HepG2 (cell line): ENCODE measurements around the gene TEX22. TPM values are rescaled to one million over a fixed set of nuclear protein-coding genes. Genes with fewer than 3 reads are reported as not detected.

Experiments
- ASH2L ChIP-seq: fragments of 300-600, 200-600 bp; sonication (generic); IDR thresholded peaks from 2 replicates; pipeline ENCODE4 v1.7.0; 2017; ENCODE audit warnings: low read depth, mild to moderate bottlenecking, moderate library complexity, mixed read lengths, low read length; ENCODE audit not compliant: insufficient read length
- IKZF1 ChIP-seq: fragments of 450-650 bp; IDR thresholded peaks from 2 replicates; pipeline ENCODE4 v1.7.1; 2016
- MBNL3 ChIP-seq: fragments of 250-450 bp; sonication (Bioruptor Pico); conservative IDR thresholded peaks from 2 replicates; pipeline ENCODE4 v1.8.0; 2022; ENCODE audit warnings: mild to moderate bottlenecking, inconsistent platforms
- RELA ChIP-seq: sonication (generic); formaldehyde crosslinking; IDR thresholded peaks from 2 replicates; pipeline ENCODE4 v1.4.0; 2020; ENCODE audit warnings: missing genetic modification reagents
- SMAD9 ChIP-seq: sonication (generic); formaldehyde crosslinking; IDR thresholded peaks from 2 replicates; pipeline ENCODE4 v1.5.1; 2020; ENCODE audit warnings: mild to moderate bottlenecking, missing genetic modification reagents
- ZNF543 ChIP-seq: sonication (generic); formaldehyde crosslinking; IDR thresholded peaks from 2 replicates; pipeline ENCODE4 v1.4.0; 2020; ENCODE audit warnings: mild to moderate bottlenecking, missing genetic modification reagents
- ZNF547 ChIP-seq: sonication (generic); formaldehyde crosslinking; IDR thresholded peaks from 2 replicates; pipeline ENCODE4 v1.5.1; 2020; ENCODE audit warnings: mild to moderate bottlenecking, missing genetic modification reagents
- ZNF572 ChIP-seq: sonication (generic); formaldehyde crosslinking; IDR thresholded peaks from 2 replicates; pipeline ENCODE4 v1.5.1; 2020; ENCODE audit warnings: mild to moderate bottlenecking, missing genetic modification reagents
- ZNF577 ChIP-seq: sonication (generic); formaldehyde crosslinking; IDR thresholded peaks from 2 replicates; pipeline ENCODE4 v1.4.0; 2020; ENCODE audit warnings: mild to moderate bottlenecking, low read depth, missing genetic modification reagents, borderline replicate concordance
- ZNF75D ChIP-seq: sonication (generic); formaldehyde crosslinking; IDR thresholded peaks from 2 replicates; pipeline ENCODE4 v1.8.1; 2023; ENCODE audit warnings: missing genetic modification reagents, mild to moderate bottlenecking, borderline replicate concordance
- ZNF788 ChIP-seq: sonication (generic); formaldehyde crosslinking; IDR thresholded peaks from 2 replicates; pipeline ENCODE4 v1.5.0; 2020; ENCODE audit warnings: mild to moderate bottlenecking, missing genetic modification reagents, borderline replicate concordance
- ZSCAN25 ChIP-seq: sonication (generic); formaldehyde crosslinking; IDR thresholded peaks from 2 replicates; pipeline ENCODE4 v1.8.0; 2022; ENCODE audit warnings: mild to moderate bottlenecking, missing genetic modification reagents
- polyA plus RNA-seq, 8 experiments: library from polyadenylated mRNA; depleted of rRNA in 3 of 8; stranded (reverse) in 7 of 8; unstranded in 1 of 8; fragments of >200 nt; fragmentation: Illumina TruSeq in 4 of 8; extraction: Trizol in 4 of 8; gene quantifications; 2 replicates each; pipeline versions ENCODE4 v1.2.1 to v1.2.3, GENCODE V29; 2011 to 2016; ENCODE audit warnings: low read depth in 4 of 8, missing spikeins in 1 of 8, mixed read lengths in 1 of 8; ENCODE audit not compliant: insufficient read depth in 1 of 8
- total RNA-seq, 5 experiments: library from RNA; depleted of rRNA; stranded (reverse); fragments of >200 nt; fragmentation: Illumina TruSeq; extraction: Trizol; gene quantifications; 2 replicates each; pipeline ENCODE4 v1.2.3, GENCODE V29; 2016; ENCODE audit warnings: low read depth in 1 of 5
- TF ChIP-seq, protein P1 (sequence below): sonication (generic); formaldehyde crosslinking; IDR thresholded peaks from 2 replicates; pipeline ENCODE4 v1.4.0; 2020; ENCODE audit warnings: missing genetic modification reagents
- TF ChIP-seq, protein P2 (sequence below): sonication (generic); formaldehyde crosslinking; conservative IDR thresholded peaks from 2 replicates; pipeline ENCODE4 v1.8.0; 2022; ENCODE audit warnings: missing genetic modification reagents
- TF ChIP-seq, protein P3 (sequence below): sonication (generic); formaldehyde crosslinking; IDR thresholded peaks from 2 replicates; pipeline ENCODE4 v1.4.0; 2020; ENCODE audit warnings: missing genetic modification reagents, borderline replicate concordance
- TF ChIP-seq, protein P4 (sequence below): sonication (generic); formaldehyde crosslinking; IDR thresholded peaks from 2 replicates; pipeline ENCODE4 v1.9.0; 2021; ENCODE audit warnings: missing genetic modification reagents, mild to moderate bottlenecking, borderline replicate concordance

TEX22 gene
- total and polyA plus RNA-seq, 2 of the 13 experiments (the other 11 are each of a cell fraction or from before 2014, with no cell fraction given): 0.07 to 0.27 TPM

DNA sequence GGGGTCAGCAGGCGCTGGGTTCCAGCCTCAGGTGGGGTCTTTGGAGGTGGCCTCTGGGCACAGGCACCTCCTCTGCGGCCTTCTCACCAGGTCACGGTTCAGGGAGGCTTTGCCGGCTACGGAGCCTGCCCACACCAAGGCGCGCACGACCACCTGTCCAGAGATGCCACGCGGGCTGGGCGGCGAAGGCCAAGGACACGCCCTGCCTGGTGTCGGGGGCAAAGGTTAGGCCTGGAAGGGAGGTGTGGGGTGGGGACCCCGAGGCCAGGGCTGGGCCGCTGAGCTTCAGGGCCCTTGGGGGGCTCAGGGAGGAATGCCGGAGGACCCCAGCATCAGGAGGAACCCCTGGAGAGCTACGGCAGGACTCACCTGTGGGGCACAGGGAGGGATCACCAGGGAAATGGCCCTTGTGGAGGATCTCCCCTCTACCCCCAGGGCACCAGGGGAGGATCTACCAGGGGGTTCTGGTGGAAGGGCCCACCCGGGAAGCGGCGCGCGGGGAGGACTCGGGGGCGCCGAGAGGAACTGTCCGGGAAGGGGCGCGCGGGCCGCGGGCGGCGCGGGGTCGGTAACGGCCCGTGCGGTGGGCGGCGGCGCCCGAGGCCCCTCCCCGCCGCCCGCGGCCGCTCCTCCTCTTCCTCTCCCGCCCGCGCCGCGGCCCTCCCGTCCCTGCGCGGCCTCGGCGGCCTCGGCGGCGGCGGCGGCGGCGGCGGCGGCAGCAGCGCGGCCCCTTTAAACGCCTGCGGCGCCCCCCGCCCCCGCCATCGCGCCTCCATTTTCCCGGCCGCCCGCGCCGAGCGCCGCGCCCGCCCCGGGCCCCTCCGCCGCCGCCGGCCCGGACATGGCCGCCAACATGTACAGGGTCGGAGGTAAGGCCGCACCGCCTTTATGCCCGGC lies 21.1 kb downstream of the TEX22 start, which contains the start of gene MTA1 (continued):
- no peak for TF ChIP-seq MBNL3 (CRISPR knock-in tag)
- TF ChIP-seq, protein P1, sequence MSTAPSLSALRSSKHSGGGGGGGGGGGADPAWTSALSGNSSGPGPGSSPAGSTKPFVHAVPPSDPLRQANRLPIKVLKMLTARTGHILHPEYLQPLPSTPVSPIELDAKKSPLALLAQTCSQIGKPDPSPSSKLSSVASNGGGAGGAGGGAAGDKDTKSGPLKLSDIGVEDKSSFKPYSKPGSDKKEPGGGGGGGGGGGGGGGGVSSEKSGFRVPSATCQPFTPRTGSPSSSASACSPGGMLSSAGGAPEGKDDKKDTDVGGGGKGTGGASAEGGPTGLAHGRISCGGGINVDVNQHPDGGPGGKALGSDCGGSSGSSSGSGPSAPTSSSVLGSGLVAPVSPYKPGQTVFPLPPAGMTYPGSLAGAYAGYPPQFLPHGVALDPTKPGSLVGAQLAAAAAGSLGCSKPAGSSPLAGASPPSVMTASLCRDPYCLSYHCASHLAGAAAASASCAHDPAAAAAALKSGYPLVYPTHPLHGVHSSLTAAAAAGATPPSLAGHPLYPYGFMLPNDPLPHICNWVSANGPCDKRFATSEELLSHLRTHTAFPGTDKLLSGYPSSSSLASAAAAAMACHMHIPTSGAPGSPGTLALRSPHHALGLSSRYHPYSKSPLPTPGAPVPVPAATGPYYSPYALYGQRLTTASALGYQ (CRISPR knock-in tag): no peak
- TF ChIP-seq ZNF75D (CRISPR knock-in tag): no peak
- no peak for TF ChIP-seq RELA
- TF ChIP-seq ZNF577 (CRISPR knock-in tag): no peak
- TF ChIP-seq ZSCAN25: no peak
- TF ChIP-seq ZNF572 (CRISPR knock-in tag): no peak
- TF ChIP-seq, protein P2, sequence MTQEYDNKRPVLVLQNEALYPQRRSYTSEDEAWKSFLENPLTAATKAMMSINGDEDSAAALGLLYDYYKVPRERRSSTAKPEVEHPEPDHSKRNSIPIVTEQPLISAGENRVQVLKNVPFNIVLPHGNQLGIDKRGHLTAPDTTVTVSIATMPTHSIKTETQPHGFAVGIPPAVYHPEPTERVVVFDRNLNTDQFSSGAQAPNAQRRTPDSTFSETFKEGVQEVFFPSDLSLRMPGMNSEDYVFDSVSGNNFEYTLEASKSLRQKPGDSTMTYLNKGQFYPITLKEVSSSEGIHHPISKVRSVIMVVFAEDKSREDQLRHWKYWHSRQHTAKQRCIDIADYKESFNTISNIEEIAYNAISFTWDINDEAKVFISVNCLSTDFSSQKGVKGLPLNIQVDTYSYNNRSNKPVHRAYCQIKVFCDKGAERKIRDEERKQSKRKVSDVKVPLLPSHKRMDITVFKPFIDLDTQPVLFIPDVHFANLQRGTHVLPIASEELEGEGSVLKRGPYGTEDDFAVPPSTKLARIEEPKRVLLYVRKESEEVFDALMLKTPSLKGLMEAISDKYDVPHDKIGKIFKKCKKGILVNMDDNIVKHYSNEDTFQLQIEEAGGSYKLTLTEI (CRISPR knock-in tag): no peak
- TF ChIP-seq ZNF788 (CRISPR knock-in tag): peak; percentile 82; the same call in 1 of the 2 replicates
- TF ChIP-seq ZNF547 (CRISPR knock-in tag): no peak
- TF ChIP-seq, protein P3, sequence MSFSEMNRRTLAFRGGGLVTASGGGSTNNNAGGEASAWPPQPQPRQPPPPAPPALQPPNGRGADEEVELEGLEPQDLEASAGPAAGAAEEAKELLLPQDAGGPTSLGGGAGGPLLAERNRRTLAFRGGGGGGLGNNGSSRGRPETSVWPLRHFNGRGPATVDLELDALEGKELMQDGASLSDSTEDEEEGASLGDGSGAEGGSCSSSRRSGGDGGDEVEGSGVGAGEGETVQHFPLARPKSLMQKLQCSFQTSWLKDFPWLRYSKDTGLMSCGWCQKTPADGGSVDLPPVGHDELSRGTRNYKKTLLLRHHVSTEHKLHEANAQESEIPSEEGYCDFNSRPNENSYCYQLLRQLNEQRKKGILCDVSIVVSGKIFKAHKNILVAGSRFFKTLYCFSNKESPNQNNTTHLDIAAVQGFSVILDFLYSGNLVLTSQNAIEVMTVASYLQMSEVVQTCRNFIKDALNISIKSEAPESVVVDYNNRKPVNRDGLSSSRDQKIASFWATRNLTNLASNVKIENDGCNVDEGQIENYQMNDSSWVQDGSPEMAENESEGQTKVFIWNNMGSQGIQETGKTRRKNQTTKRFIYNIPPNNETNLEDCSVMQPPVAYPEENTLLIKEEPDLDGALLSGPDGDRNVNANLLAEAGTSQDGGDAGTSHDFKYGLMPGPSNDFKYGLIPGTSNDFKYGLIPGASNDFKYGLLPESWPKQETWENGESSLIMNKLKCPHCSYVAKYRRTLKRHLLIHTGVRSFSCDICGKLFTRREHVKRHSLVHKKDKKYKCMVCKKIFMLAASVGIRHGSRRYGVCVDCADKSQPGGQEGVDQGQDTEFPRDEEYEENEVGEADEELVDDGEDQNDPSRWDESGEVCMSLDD (CRISPR knock-in tag): peak; percentile 61; the same call in 1 of the 2 replicates
- TF ChIP-seq SMAD9 (CRISPR knock-in tag): no peak
- TF ChIP-seq ASH2L: no peak
- TF ChIP-seq, protein P4, sequence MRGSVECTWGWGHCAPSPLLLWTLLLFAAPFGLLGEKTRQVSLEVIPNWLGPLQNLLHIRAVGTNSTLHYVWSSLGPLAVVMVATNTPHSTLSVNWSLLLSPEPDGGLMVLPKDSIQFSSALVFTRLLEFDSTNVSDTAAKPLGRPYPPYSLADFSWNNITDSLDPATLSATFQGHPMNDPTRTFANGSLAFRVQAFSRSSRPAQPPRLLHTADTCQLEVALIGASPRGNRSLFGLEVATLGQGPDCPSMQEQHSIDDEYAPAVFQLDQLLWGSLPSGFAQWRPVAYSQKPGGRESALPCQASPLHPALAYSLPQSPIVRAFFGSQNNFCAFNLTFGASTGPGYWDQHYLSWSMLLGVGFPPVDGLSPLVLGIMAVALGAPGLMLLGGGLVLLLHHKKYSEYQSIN (CRISPR knock-in tag): no peak
- TF ChIP-seq ZNF543: peak; percentile 64; the same call in 1 of the 2 replicates
- no peak for TF ChIP-seq IKZF1
